ENCODE results near the gene BLOC1S5. TPM values are rescaled to one million over a fixed set of nuclear protein-coding genes. Genes with fewer than 3 reads are reported as not detected.
A peak's percentile ranks its signal among the peaks of the same experiment; 100 is the strongest.

BLOC1S5 gene
- total and polyA plus RNA-seq, 12 donors, result 3.6 to 14.1 (median 9.0) TPM

GRCh38 chr6:8061736-8062135 is 2.5 kb downstream of the BLOC1S5 start:
- DNase-seq (no peak), ATAC-seq (no peak)
- intact Hi-C loops (cut with DNase I), result loop anchor here in 5 of 10 donors (2.0 to 10.0 kb wide), 5 partner anchors 54 to 339 kb away; partner anchors contain the start of gene TXNDC5 (in 2 of the 5)
- Histone ChIP-seq H3K4me3 (no peak overlapping the region), H3K9me3 (no peaks in the 10 kb centered on the region), H3K27me3 (no peaks in the 10 kb centered on the region), H3K36me3 (peaks cover 0 to 44% (median 0%) of the 10 kb centered on the region in 9 donors), H3K27ac (no peak overlapping the region), H3K4me1 (peaks cover 0 to 31% (median 12%) of the 10 kb centered on the region in 9 donors)
- TF ChIP-seq CTCF (IDR thresholded peaks at IDR 0.05), result no peak
- 90 to 91% methylated on average over 4 of the region's 4 CpGs for WGBS, 2 donors

- ATAC-seq (no peak), DNase-seq (no peak)
- H3K36me3 ChIP-seq, result peaks cover 0 to 55% (median 0%) of the 10 kb centered on the region in 9 donors
- H3K4me1 ChIP-seq, result peaks cover 0 to 31% (median 12%) of the 10 kb centered on the region in 9 donors
- no peaks in the 10 kb centered on the region for H3K9me3 ChIP-seq
- no peak overlapping the region for H3K27ac ChIP-seq
- 93 to 94% methylated on average over 3 of the region's 3 CpGs for WGBS, 2 donors
- H3K4me3 ChIP-seq, result no peak overlapping the region
- intact Hi-C loops (cut with DNase I), result loop anchor here in 5 of 10 donors (1.0 to 10.0 kb wide), 6 partner anchors 21 to 338 kb away; partner anchors contain the start of gene TXNDC5 (in 2 of the 5)
- TF ChIP-seq CTCF (IDR thresholded peaks at IDR 0.05), result no peak
- H3K27me3 ChIP-seq, result no peaks in the 10 kb centered on the region
Measured at GRCh38 chr6:8060346-8060745, 3.8 kb downstream of the BLOC1S5 start.

GRCh38 chr6:8059129-8059528 is 5.1 kb downstream of the BLOC1S5 start:
- Histone ChIP-seq H3K36me3 (peaks cover 0 to 67% (median 0%) of the 10 kb centered on the region in 9 donors), H3K4me3 (no peak overlapping the region), H3K9me3 (no peaks in the 10 kb centered on the region), H3K27me3 (no peaks in the 10 kb centered on the region), H3K4me1 (peaks cover 0 to 23% (median 10%) of the 10 kb centered on the region in 9 donors), H3K27ac (no peak overlapping the region)
- intact Hi-C loops (cut with DNase I), result loop anchor here in 6 of 10 donors (1.0 to 10.0 kb wide), 9 partner anchors 54 to 337 kb away; partner anchors contain the start of genes BMP6 (in 2 of the 6) and TXNDC5 (in 1 of the 6)
- TF ChIP-seq CTCF (IDR thresholded peaks at IDR 0.05), result peak in 8 of 9 donors; percentile 7 to 67 (median 56)
- no peak for DNase-seq
- ATAC-seq, result peak in 1 of 8 donors; percentile 15

- peaks cover 0 to 15% (median 8%) of the 10 kb centered on the region in 9 donors for H3K4me1 ChIP-seq
- H3K27ac ChIP-seq, result no peak overlapping the region
- no peak for ATAC-seq
- no peak for TF ChIP-seq CTCF (IDR thresholded peaks at IDR 0.05)
- H3K36me3 ChIP-seq, result peaks cover 0 to 70% (median 0%) of the 10 kb centered on the region in 9 donors
- no peak overlapping the region for H3K4me3 ChIP-seq
- no peaks in the 10 kb centered on the region for H3K9me3 ChIP-seq
- DNase-seq, result no peak
- intact Hi-C loops (cut with DNase I), result loop anchor here in 6 of 10 donors (2.0 to 10.0 kb wide), 8 partner anchors 53 to 335 kb away; partner anchors contain the start of genes BMP6 (in 2 of the 6) and TXNDC5 (in 1 of the 6)
- 87 to 89% methylated on average over 3 of the region's 3 CpGs for WGBS, 2 donors
- H3K27me3 ChIP-seq, result no peaks in the 10 kb centered on the region
Measured at GRCh38 chr6:8057793-8058192, 6.4 kb downstream of the BLOC1S5 start.
